RWPE2 (cell line): ENCODE measurements around the gene CROCC2.
A peak's percentile ranks its signal among the peaks of the same experiment; 100 is the strongest.

Experiments
- ATAC-seq: fragments of 200-7000 bp; cut with Tn5 transposase; 3 replicates; pipeline ENCODE4 v1.9.1; 2021; ENCODE audit warnings: low read depth
- DNase-seq: peaks from one replicate; pipeline ENCODE4 v3.0.0-alpha.2; 2020; ENCODE audit warnings: low spot score
- H3K27ac ChIP-seq: fragments of 450-650 bp; 2 replicates; pipeline ENCODE4 v1.5.1; 2017; ENCODE audit warnings: mild to moderate bottlenecking; ENCODE audit not compliant: poor library complexity, severe bottlenecking
- H3K27me3 ChIP-seq: fragments of 250-450 bp; sonication (Bioruptor Pico); 2 replicates; pipeline ENCODE4 v1.5.1; 2021; ENCODE audit warnings: mild to moderate bottlenecking, moderate library complexity; ENCODE audit not compliant: insufficient read depth, poor library complexity, severe bottlenecking
- H3K36me3 ChIP-seq: fragments of 250-450 bp; sonication (Bioruptor Pico); 2 replicates; pipeline ENCODE4 v1.5.1; 2020; ENCODE audit warnings: low read depth, mild to moderate bottlenecking, moderate library complexity
- H3K4me1 ChIP-seq: fragments of 250-450 bp; sonication (Bioruptor Pico); 2 replicates; pipeline ENCODE4 v1.5.1; 2021; ENCODE audit warnings: mild to moderate bottlenecking, moderate library complexity; ENCODE audit not compliant: insufficient read depth, poor library complexity, severe bottlenecking
- H3K4me3 ChIP-seq: fragments of 250-450 bp; sonication (Bioruptor Pico); 2 replicates; pipeline ENCODE4 v1.5.1; 2021; ENCODE audit warnings: mild to moderate bottlenecking, moderate library complexity; ENCODE audit not compliant: severe bottlenecking
- H3K9me3 ChIP-seq: fragments of 250-450 bp; sonication (Bioruptor Pico); 2 replicates; pipeline ENCODE4 v1.5.1; 2021; ENCODE audit warnings: mild to moderate bottlenecking, moderate library complexity; ENCODE audit not compliant: severe bottlenecking
- TF ChIP-seq, protein P1 (sequence below): fragments of 450-650 bp; IDR thresholded peaks from one replicate; pipeline ENCODE4 v1.5.1; 2017; ENCODE audit warnings: mild to moderate bottlenecking, moderate library complexity; ENCODE audit not compliant: poor library complexity, severe bottlenecking

CROCC2 gene

DNA sequence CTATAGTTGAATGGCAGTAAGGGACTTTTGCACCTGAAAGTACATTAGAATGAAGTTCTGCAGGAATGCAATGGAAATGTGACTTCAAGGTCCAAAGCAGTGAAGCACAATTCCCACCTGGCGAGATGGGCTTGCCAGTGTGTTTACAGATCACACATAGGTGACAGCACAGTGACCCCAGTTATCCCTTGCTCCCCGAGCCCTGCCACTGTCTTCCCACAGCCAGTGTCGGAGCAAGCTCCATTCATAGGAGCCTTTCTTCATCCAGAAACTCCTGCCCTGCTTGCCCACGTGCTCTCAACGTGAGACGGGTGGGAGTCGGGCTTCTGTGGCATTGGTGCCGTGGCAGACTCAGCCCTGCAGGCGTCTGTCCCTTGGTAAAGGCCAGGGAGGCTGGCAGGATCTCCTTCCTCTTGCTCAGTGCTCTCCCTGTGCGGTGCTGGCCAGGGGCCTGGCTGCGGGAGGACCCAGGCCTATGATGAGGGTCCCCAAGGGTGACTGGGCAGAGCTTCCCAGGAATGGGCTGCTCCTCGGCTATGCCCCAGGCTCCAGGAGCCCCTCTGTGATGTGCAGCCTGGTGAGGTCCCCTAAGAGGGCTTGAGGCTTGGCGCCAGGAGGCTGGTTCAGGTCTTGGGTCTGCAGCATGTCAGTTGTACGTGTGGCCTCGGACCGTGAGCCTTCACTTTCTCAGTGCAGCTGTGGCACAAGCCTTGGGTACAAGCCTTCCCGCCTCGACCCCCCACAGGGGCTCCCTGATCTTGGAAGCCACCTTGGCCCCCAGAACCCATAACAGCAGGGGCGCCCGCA lies 132.4 kb downstream of the CROCC2 start:
- DNase-seq (no peak), ATAC-seq (no peak)
- Histone ChIP-seq H3K27ac (no peak overlapping the region), H3K4me1 (no peaks in the 10 kb centered on the region), H3K27me3 (peaks cover 18% of the 10 kb centered on the region), H3K36me3 (no peaks in the 10 kb centered on the region), H3K9me3 (no peaks in the 10 kb centered on the region), H3K4me3 (no peak overlapping the region)
- TF ChIP-seq, protein P1, sequence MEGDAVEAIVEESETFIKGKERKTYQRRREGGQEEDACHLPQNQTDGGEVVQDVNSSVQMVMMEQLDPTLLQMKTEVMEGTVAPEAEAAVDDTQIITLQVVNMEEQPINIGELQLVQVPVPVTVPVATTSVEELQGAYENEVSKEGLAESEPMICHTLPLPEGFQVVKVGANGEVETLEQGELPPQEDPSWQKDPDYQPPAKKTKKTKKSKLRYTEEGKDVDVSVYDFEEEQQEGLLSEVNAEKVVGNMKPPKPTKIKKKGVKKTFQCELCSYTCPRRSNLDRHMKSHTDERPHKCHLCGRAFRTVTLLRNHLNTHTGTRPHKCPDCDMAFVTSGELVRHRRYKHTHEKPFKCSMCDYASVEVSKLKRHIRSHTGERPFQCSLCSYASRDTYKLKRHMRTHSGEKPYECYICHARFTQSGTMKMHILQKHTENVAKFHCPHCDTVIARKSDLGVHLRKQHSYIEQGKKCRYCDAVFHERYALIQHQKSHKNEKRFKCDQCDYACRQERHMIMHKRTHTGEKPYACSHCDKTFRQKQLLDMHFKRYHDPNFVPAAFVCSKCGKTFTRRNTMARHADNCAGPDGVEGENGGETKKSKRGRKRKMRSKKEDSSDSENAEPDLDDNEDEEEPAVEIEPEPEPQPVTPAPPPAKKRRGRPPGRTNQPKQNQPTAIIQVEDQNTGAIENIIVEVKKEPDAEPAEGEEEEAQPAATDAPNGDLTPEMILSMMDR, result no peak

DNA sequence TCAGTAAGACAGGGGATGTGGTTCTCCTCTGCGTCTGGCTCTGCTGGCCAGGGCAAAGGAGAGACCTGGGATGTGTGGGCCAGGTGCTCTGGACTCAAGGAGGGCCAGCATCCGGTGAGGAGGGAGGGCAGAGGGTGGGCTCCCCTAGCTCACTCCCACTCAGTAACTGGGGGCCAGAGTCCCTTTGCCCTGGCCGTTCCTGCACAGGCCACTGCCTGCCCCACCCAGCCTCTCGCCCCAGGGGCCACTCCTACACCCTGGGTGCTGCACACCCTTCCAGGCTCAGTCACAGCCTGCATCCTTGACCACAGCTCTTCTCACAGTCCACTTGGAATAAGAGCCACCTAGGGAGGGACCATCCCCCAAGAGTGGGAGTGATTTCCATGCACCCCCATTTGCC lies 133.3 kb downstream of the CROCC2 start:
- H3K4me1 ChIP-seq, result no peaks in the 10 kb centered on the region
- no peak overlapping the region for H3K27ac ChIP-seq
- TF ChIP-seq, protein P1, result no peak

DNA sequence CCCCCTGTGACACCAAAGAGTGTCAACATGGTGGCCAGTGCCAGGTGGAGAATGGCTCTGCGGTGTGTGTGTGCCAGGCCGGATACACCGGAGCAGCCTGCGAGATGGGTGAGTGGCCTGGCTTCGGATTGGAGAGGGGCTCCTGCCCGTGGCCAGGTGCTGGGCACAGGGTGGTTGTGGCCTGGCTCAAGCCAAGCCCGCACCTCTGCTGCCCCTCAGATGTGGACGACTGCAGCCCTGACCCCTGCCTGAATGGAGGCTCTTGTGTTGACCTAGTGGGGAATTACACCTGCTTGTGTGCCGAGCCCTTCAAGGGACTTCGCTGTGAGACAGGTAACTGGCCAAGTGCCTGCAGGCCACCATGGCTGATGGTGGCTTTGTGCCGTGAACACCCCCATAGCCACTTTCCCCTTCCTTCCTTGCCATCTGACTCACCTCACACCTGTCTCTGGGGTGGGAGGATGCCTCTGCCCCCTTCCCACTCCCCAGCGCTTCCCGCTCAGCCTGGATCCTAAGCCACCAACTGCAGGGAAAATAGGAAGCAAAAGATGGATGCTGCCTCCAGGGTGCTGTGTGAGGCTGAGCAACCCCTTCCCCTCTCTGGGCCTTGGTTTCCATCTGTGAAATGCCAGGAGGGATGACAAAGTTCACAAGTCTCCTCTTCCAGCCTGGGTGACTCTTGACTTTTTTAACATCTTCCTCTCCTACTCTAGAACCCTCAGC lies 134.1 kb downstream of the CROCC2 start:
- H3K27me3 ChIP-seq, result peaks cover 18% of the 10 kb centered on the region
- H3K4me1 ChIP-seq, result no peaks in the 10 kb centered on the region
- no peaks in the 10 kb centered on the region for H3K36me3 ChIP-seq
- no peak overlapping the region for H3K4me3 ChIP-seq
- TF ChIP-seq, protein P1, result no peak
- no peaks in the 10 kb centered on the region for H3K9me3 ChIP-seq
- DNase-seq, result peak; percentile 48
- H3K27ac ChIP-seq, result no peak overlapping the region
- ATAC-seq, result no peak

More for the DNA sequence above, 133.3 kb downstream of the CROCC2 start:
- no peak overlapping the region for H3K4me3 ChIP-seq
- no peaks in the 10 kb centered on the region for H3K9me3 ChIP-seq
- H3K27me3 ChIP-seq, result peaks cover 18% of the 10 kb centered on the region
- DNase-seq (no peak), ATAC-seq (no peak)
- H3K36me3 ChIP-seq, result no peaks in the 10 kb centered on the region

DNA sequence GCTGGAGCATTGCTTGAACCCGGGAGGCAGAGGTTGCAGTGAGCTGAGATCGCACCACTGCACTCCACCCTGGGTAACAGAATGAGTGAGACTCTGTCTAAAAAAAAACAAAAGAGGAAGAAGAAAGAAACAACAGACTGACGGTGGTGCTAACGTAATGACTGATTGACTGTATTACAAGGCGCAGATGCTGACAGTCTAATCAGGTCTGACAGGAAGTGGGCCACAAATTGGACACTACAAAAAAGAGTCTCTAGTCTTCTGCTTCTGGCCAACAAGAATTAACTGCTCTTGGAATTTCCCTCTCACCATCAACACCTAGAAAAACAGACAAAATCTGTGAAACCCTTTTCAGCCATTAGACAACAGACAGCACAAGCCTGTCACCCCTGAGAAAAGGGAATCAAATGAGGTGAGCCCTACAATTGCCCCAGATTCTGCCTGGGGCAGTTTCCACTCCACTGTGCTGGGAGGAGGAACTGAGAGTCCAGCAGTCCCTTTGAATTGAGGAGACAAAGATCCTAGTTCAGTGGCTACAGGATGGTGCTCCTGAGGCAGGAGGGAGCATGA lies 135.5 kb downstream of the CROCC2 start:
- Histone ChIP-seq H3K36me3 (no peaks in the 10 kb centered on the region), H3K4me3 (no peak overlapping the region), H3K4me1 (no peaks in the 10 kb centered on the region), H3K9me3 (no peaks in the 10 kb centered on the region), H3K27me3 (peaks cover 11% of the 10 kb centered on the region), H3K27ac (no peak overlapping the region)
- ATAC-seq (no peak), DNase-seq (no peak)
- TF ChIP-seq, protein P1, result no peak
